H9 (cell line): ENCODE measurements around the gene PDE7B. TPM values are rescaled to one million over a fixed set of nuclear protein-coding genes. Genes with fewer than 3 reads are reported as not detected.

ENCODE experiments used
- DNase-seq: peaks from one replicate; pipeline ENCODE4 v3.0.0-alpha.2; 2017
- H2AFZ ChIP-seq: one replicate; pipeline ENCODE4 v1.6.1; 2013; ENCODE audit warnings: mild to moderate bottlenecking, low read length, control low read depth, moderate library complexity
- H2AK5ac ChIP-seq: 2 replicates; pipeline ENCODE4 v1.6.1; 2013; ENCODE audit warnings: low read length, control low read depth, mixed read lengths; ENCODE audit not compliant: insufficient read length
- H2BK120ac ChIP-seq: one replicate; pipeline ENCODE4 v1.6.1; 2013; ENCODE audit warnings: low read depth, mild to moderate bottlenecking, low read length, control low read depth, inconsistent platforms; ENCODE audit not compliant: poor library complexity, severe bottlenecking
- H2BK12ac ChIP-seq: 2 replicates; pipeline ENCODE4 v1.6.1; 2013; ENCODE audit warnings: low read length, control low read depth, mixed read lengths, low read depth; ENCODE audit not compliant: insufficient read length
- H2BK15ac ChIP-seq: 2 replicates; pipeline ENCODE4 v1.6.1; 2013; ENCODE audit warnings: low read depth, low read length, control low read depth
- H2BK20ac ChIP-seq: one replicate; pipeline ENCODE4 v1.6.1; 2013; ENCODE audit warnings: low read depth, mild to moderate bottlenecking, low read length, control low read depth, inconsistent platforms; ENCODE audit not compliant: poor library complexity, severe bottlenecking
- H2BK5ac ChIP-seq: 2 replicates; pipeline ENCODE4 v1.6.1; 2013; ENCODE audit warnings: low read length, control low read depth, mixed read lengths; ENCODE audit not compliant: insufficient read length
- H3K14ac ChIP-seq: 2 replicates; pipeline ENCODE4 v1.6.1; 2013; ENCODE audit warnings: low read length, control low read depth; ENCODE audit not compliant: insufficient read depth
- H3K18ac ChIP-seq: 2 replicates; pipeline ENCODE4 v1.6.1; 2013; ENCODE audit warnings: low read depth, mild to moderate bottlenecking, mixed read lengths, low read length, control low read depth; ENCODE audit not compliant: insufficient read length
- H3K23ac ChIP-seq: 2 replicates; pipeline ENCODE4 v1.6.1; 2013; ENCODE audit warnings: low read length, control low read depth, mixed read lengths, low read depth; ENCODE audit not compliant: insufficient read length
- H3K23me2 ChIP-seq: 2 replicates; pipeline ENCODE4 v1.6.1; 2013; ENCODE audit warnings: low read depth, mild to moderate bottlenecking, mixed read lengths, low read length, control low read depth; ENCODE audit not compliant: insufficient read length, poor library complexity, severe bottlenecking
- H3K27ac ChIP-seq: 2 replicates; pipeline ENCODE4 v1.5.1; 2013; ENCODE audit warnings: low read length, control low read depth, mixed read lengths, low read depth; ENCODE audit not compliant: insufficient read length
- H3K27me3 ChIP-seq: 2 replicates; pipeline ENCODE4 v1.6.1; 2013; ENCODE audit warnings: low read length, control low read depth, inconsistent platforms; ENCODE audit not compliant: insufficient read depth
- H3K4ac ChIP-seq: 2 replicates; pipeline ENCODE4 v1.6.1; 2013; ENCODE audit warnings: low read depth, mild to moderate bottlenecking, control low read depth, inconsistent platforms, low read length, moderate library complexity
- H3K4me1 ChIP-seq: 2 replicates; pipeline ENCODE4 v1.6.1; 2013; ENCODE audit warnings: low read length, control low read depth, inconsistent platforms; ENCODE audit not compliant: insufficient read depth
- H3K4me2 ChIP-seq: 2 replicates; pipeline ENCODE4 v1.6.1; 2013; ENCODE audit warnings: low read length, control low read depth, mixed read lengths; ENCODE audit not compliant: insufficient read length, insufficient read depth
- H3K56ac ChIP-seq: 2 replicates; pipeline ENCODE4 v1.6.1; 2013; ENCODE audit warnings: low read depth, mild to moderate bottlenecking, mixed read lengths, low read length, control low read depth; ENCODE audit not compliant: insufficient read length
- H3K79me1 ChIP-seq: 2 replicates; pipeline ENCODE4 v1.6.1; 2013; ENCODE audit warnings: low read depth, mild to moderate bottlenecking, moderate library complexity, low read length, control low read depth, inconsistent platforms; ENCODE audit not compliant: insufficient read depth, poor library complexity, severe bottlenecking
- H3K79me2 ChIP-seq: 2 replicates; pipeline ENCODE4 v1.6.1; 2013; ENCODE audit warnings: low read length, control low read depth, inconsistent platforms; ENCODE audit not compliant: insufficient read depth
- H3K9ac ChIP-seq: 2 replicates; pipeline ENCODE4 v1.6.1; 2013; ENCODE audit warnings: low read length, control low read depth, mixed read lengths; ENCODE audit not compliant: insufficient read length; ENCODE audit errors: extremely low read depth
- H3K9me3 ChIP-seq: one replicate; pipeline ENCODE4 v1.6.1; 2013; ENCODE audit warnings: low read depth, low read length, inconsistent platforms; ENCODE audit not compliant: control insufficient read depth
- H3T11ph ChIP-seq: one replicate; pipeline ENCODE4 v1.6.1; 2013; ENCODE audit warnings: mild to moderate bottlenecking, low read length, control low read depth, inconsistent platforms
- H4K20me1 ChIP-seq: one replicate; pipeline ENCODE4 v1.6.1; 2013; ENCODE audit not compliant: control insufficient read depth, insufficient read length, insufficient read depth
- H4K5ac ChIP-seq: 2 replicates; pipeline ENCODE4 v1.6.1; 2013; ENCODE audit warnings: low read depth, mild to moderate bottlenecking, mixed read lengths, low read length, control low read depth; ENCODE audit not compliant: insufficient read length
- H4K8ac ChIP-seq: replicated peaks from 2 replicates; pipeline ENCODE4 v1.6.1; 2013; ENCODE audit warnings: low read length, control low read depth, mixed read lengths, low read depth; ENCODE audit not compliant: insufficient read length
- H4K91ac ChIP-seq: 2 replicates; pipeline ENCODE4 v1.6.1; 2013; ENCODE audit warnings: low read depth, mild to moderate bottlenecking, moderate library complexity, mixed read lengths, low read length, control low read depth; ENCODE audit not compliant: insufficient read length
- H3K27ac Mint-ChIP-seq, 3 experiments: 2 replicates in 2 of 3; 3 replicates in 1 of 3; pipeline ENCODE4 v1.8.0; 2020 to 2021; ENCODE audit warnings: mixed read lengths in 3 of 3, mild to moderate bottlenecking in 1 of 3, moderate library complexity in 1 of 3
- H3K27me3 Mint-ChIP-seq: 2 replicates; pipeline ENCODE4 v1.8.0; 2021; ENCODE audit warnings: low read depth, mild to moderate bottlenecking, moderate library complexity, mixed read lengths
- H3K36me3 Mint-ChIP-seq, 3 experiments: 2 replicates in 2 of 3; 3 replicates in 1 of 3; pipeline ENCODE4 v1.8.0; 2020 to 2021; ENCODE audit warnings: low read depth in 3 of 3, mixed read lengths in 3 of 3; ENCODE audit not compliant: insufficient read depth in 1 of 3
- H3K4me1 Mint-ChIP-seq, 2 experiments: 2 replicates each; pipeline ENCODE4 v1.8.0; 2020; ENCODE audit warnings: mixed read lengths in 2 of 2
- H3K4me3 Mint-ChIP-seq, 2 experiments: 2 replicates in 1 of 2; 3 replicates in 1 of 2; pipeline ENCODE4 v1.8.0; 2020 to 2021; ENCODE audit warnings: mild to moderate bottlenecking in 2 of 2, mixed read lengths in 2 of 2, moderate library complexity in 1 of 2
- H3K9me3 Mint-ChIP-seq, 2 experiments: 2 replicates in 1 of 2; 3 replicates in 1 of 2; pipeline ENCODE4 v1.8.0; 2020; ENCODE audit warnings: mild to moderate bottlenecking in 2 of 2, mixed read lengths in 2 of 2, moderate library complexity in 1 of 2
- CTCF ChIP-seq: fragments of 200-600 bp; sonication (generic); conservative IDR thresholded peaks from 3 replicates; pipeline ENCODE4 v1.8.0; 2021; ENCODE audit warnings: antibody characterized with exemption, mild to moderate bottlenecking
- WGBS: extraction: QIAGEN DNeasy Blood & Tissue Kit; methylation state at CpG from one replicate; pipeline ENCODE4 v1.1.7; 2013; ENCODE audit warnings: missing lambda C conversion rate, low lambda C conversion rate, mixed read lengths; ENCODE audit not compliant: insufficient read length; ENCODE audit errors: extremely low coverage; 5-methylcytosine and 5-hydroxymethylcytosine counted together
- total RNA-seq: library from RNA; stranded (reverse); gene quantifications from 2 replicates; pipeline ENCODE4 v1.2.1, GENCODE V29; 2021

Gene PDE7B
- total RNA-seq, 1 experiment from 2014 or later = not detected

DNA sequence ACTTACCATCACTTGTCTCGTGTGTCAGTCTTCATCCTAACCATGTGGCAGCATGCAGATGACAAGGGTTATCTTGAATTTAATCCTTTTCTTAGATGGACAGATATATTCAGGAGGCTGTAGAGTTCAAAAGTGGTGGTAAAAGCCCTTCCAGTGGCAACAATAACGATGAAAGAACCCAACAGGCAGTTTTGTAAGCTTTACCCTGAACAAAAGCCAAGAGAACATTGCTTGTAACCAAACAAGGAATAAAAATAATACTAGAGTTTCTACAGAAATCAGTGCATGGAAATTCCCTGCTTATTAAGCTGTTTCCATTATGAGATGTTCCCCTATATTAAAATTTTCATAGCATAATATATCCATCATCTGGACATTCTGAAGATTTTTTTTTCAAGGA lies 69.7 kb downstream of the PDE7B start:
- Histone ChIP-seq H2AK5ac (no peak overlapping the region), H3K4ac (no peak overlapping the region), H2AFZ (no peak overlapping the region)

More for the DNA sequence above, 69.7 kb downstream of the PDE7B start:
- no peak overlapping the region for H3K23ac ChIP-seq
- Mint-ChIP-seq H3K4me1 (peaks cover 20 to 26% of the 10 kb centered on the region in 2 experiments), H3K36me3 (peaks cover 0 to under 1% (median under 1%) of the 10 kb centered on the region in 3 experiments; a peak in 3 of 7 replicates), H3K9me3 (peaks cover under 1% of the 10 kb centered on the region in 2 experiments; a peak in 2 of 5 replicates), H3K4me3 (no peak overlapping the region), H3K27ac (no peak overlapping the region), H3K27me3 (no peaks in the 10 kb centered on the region)
- TF ChIP-seq CTCF = no peak
- no peak overlapping the region for H3K9ac ChIP-seq
- H3K23me2 ChIP-seq = no peaks in the 10 kb centered on the region
- H2BK12ac ChIP-seq = no peak overlapping the region
- no peak overlapping the region for H3K18ac ChIP-seq
- H2BK15ac ChIP-seq = no peak overlapping the region
- H4K5ac ChIP-seq = no peak overlapping the region
- H2BK5ac ChIP-seq = no peak overlapping the region
- no peak overlapping the region for H3T11ph ChIP-seq
- H3K9me3 ChIP-seq = no peaks in the 10 kb centered on the region
- no peak for DNase-seq
- H3K27ac ChIP-seq = no peak overlapping the region
- H3K14ac ChIP-seq = no peak overlapping the region
- no CpG with 5 or more reads among the region's 2 CpGs for WGBS
- H4K8ac ChIP-seq = no peak overlapping the region
- H3K56ac ChIP-seq = no peak overlapping the region
- no peak overlapping the region for H4K91ac ChIP-seq
- no peak overlapping the region for H2BK120ac ChIP-seq
- H4K20me1 ChIP-seq = no peaks in the 10 kb centered on the region
- H3K79me2 ChIP-seq = no peaks in the 10 kb centered on the region
- no peaks in the 10 kb centered on the region for H3K79me1 ChIP-seq
- H3K27me3 ChIP-seq = no peaks in the 10 kb centered on the region
- no peak overlapping the region for H3K4me2 ChIP-seq
- peaks cover 4% of the 10 kb centered on the region for H3K4me1 ChIP-seq
- no peak overlapping the region for H2BK20ac ChIP-seq
